HepG2 (cell line): Measurements from ENCODE around the gene LLGL1.

Experiments used
- AKAP8 ChIP-seq: sonication (generic); formaldehyde crosslinking; IDR thresholded peaks from 2 replicates; pipeline ENCODE4 v1.5.1; 2020; ENCODE audit warnings: mild to moderate bottlenecking, missing genetic modification reagents
- CHD4 ChIP-seq: fragments of 200-600 bp; sonication (generic); IDR thresholded peaks from 2 replicates; pipeline ENCODE4 v1.7.0; 2017; ENCODE audit warnings: mild to moderate bottlenecking, low read length, borderline replicate concordance
- CTCF ChIP-seq: sonication (generic); formaldehyde crosslinking; IDR thresholded peaks from 2 replicates; pipeline ENCODE4 v1.5.0; 2020; ENCODE audit warnings: mild to moderate bottlenecking, missing genetic modification reagents, moderate library complexity
- DNMT1 ChIP-seq: sonication (generic); formaldehyde crosslinking; IDR thresholded peaks from 2 replicates; pipeline ENCODE4 v1.5.1; 2020; ENCODE audit warnings: mild to moderate bottlenecking, missing genetic modification reagents
- NFYB ChIP-seq: sonication (generic); formaldehyde crosslinking; IDR thresholded peaks from 2 replicates; pipeline ENCODE4 v1.4.0; 2020; ENCODE audit warnings: missing genetic modification reagents
- REST ChIP-seq, 2 experiments: IDR thresholded peaks; 2 replicates each; pipeline ENCODE4 v1.6.1; 2011 to 2012; ENCODE audit warnings: low read length in 2 of 2, borderline replicate concordance in 1 of 2, low read depth in 1 of 2, mild to moderate bottlenecking in 1 of 2, moderate library complexity in 1 of 2
- ZNF512 ChIP-seq: sonication (generic); formaldehyde crosslinking; IDR thresholded peaks from 2 replicates; pipeline ENCODE4 v1.4.0; 2020; ENCODE audit warnings: mild to moderate bottlenecking, missing genetic modification reagents

- no peak for TF ChIP-seq ZNF512 (CRISPR knock-in tag)
- no peak for TF ChIP-seq CTCF (CRISPR knock-in tag)
- no peak for TF ChIP-seq NFYB (CRISPR knock-in tag)
- TF ChIP-seq DNMT1 (CRISPR knock-in tag) = no peak
- TF ChIP-seq AKAP8 (CRISPR knock-in tag) = no peak
- TF ChIP-seq REST (IDR thresholded peaks at IDR 0.05; ENCODE audit: borderline replicate concordance in 1 of 2, low read depth in 1 of 2, low read length in 2 of 2) = no peak
- no peak for TF ChIP-seq CHD4
Measured at GRCh38 chr17:18185391-18185790, 40.0 kb upstream of the LLGL1 start.
